Neural cell (in vitro differentiated cells): Measurements from ENCODE around the gene F12. TPM values are rescaled to one million over a fixed set of nuclear protein-coding genes. Genes with fewer than 3 reads are reported as not detected.
A peak's percentile ranks its signal among the peaks of the same experiment; 100 is the strongest.

ENCODE experiments used
- H2AFZ ChIP-seq: fragments of 200-600, 300-800 bp; sonication (generic), shearing (Covaris generic); 2 replicates; pipeline ENCODE4 v1.6.0; 2014; ENCODE audit warnings: low read depth, mild to moderate bottlenecking, antibody characterized with exemption, low read length, moderate library complexity
- H3F3A ChIP-seq: fragments of 200-600 bp; shearing (Covaris generic); 2 replicates; pipeline ENCODE4 v1.6.1; 2016; ENCODE audit warnings: mild to moderate bottlenecking, moderate library complexity, mixed read lengths, antibody characterized with exemption, low read length; ENCODE audit not compliant: insufficient read depth, poor library complexity, severe bottlenecking
- H3K27ac ChIP-seq: fragments of 200-600, 300-800 bp; sonication (generic), shearing (Covaris generic); 2 replicates; pipeline ENCODE4 v1.5.1; 2014; ENCODE audit warnings: mild to moderate bottlenecking, low read length, moderate library complexity
- H3K27me3 ChIP-seq: fragments of 300-800, 200-600 bp; sonication (generic), shearing (Covaris generic); 2 replicates; pipeline ENCODE4 v1.6.0; 2014; ENCODE audit warnings: mild to moderate bottlenecking, low read depth, low read length, moderate library complexity; ENCODE audit not compliant: insufficient read depth
- H3K36me3 ChIP-seq: fragments of 300-800, 200-600 bp; sonication (generic), shearing (Covaris generic); 2 replicates; pipeline ENCODE4 v1.5.1; 2014; ENCODE audit warnings: mild to moderate bottlenecking, antibody characterized with exemption, low read length, moderate library complexity; ENCODE audit not compliant: insufficient read depth
- H3K4me2 ChIP-seq: fragments of 300-800, 200-600 bp; sonication (generic), shearing (Covaris generic); 2 replicates; pipeline ENCODE4 v1.6.0; 2014; ENCODE audit warnings: mild to moderate bottlenecking, low read length
- H3K4me3 ChIP-seq: fragments of 300-800, 200-600 bp; sonication (generic), shearing (Covaris generic); 2 replicates; pipeline ENCODE4 v1.5.1; 2014; ENCODE audit warnings: mild to moderate bottlenecking, low read length, moderate library complexity
- H3K79me2 ChIP-seq: fragments of 200-600 bp; shearing (Covaris generic); replicated peaks from 2 replicates; pipeline ENCODE4 v1.6.0; 2014; ENCODE audit warnings: mild to moderate bottlenecking, low read length, moderate library complexity; ENCODE audit not compliant: insufficient read depth
- H3K9ac ChIP-seq: fragments of 300-800, 200-600 bp; sonication (generic), shearing (Covaris generic); 2 replicates; pipeline ENCODE4 v1.6.1; 2016; ENCODE audit warnings: mild to moderate bottlenecking, low read length, mixed read lengths
- H3K9me2 ChIP-seq: fragments of 200-600 bp; shearing (Covaris generic); 2 replicates; pipeline ENCODE4 v1.6.1; 2016; ENCODE audit warnings: mild to moderate bottlenecking, low read length, mixed read lengths; ENCODE audit not compliant: insufficient read depth
- H3K9me3 ChIP-seq: fragments of 200-600, 300-800 bp; sonication (generic), shearing (Covaris generic); 2 replicates; pipeline ENCODE4 v1.6.1; 2016; ENCODE audit warnings: mild to moderate bottlenecking, mixed run types, low read length, moderate library complexity, mixed read lengths
- H4K20me1 ChIP-seq: fragments of 200-600 bp; shearing (Covaris generic); 2 replicates; pipeline ENCODE4 v1.6.1; 2016; ENCODE audit warnings: mild to moderate bottlenecking, mixed run types; ENCODE audit not compliant: insufficient read depth
- CTCF ChIP-seq: fragments of 450-650 bp; IDR thresholded peaks from 2 replicates; pipeline ENCODE4 v1.5.1; 2014; ENCODE audit warnings: antibody characterized with exemption, mild to moderate bottlenecking, moderate library complexity; ENCODE audit not compliant: poor library complexity, severe bottlenecking
- EP300 ChIP-seq: fragments of 450-650 bp; conservative IDR thresholded peaks from 2 replicates; pipeline ENCODE4 v1.6.1; 2014; ENCODE audit warnings: antibody characterized with exemption, mild to moderate bottlenecking, moderate library complexity; ENCODE audit not compliant: poor library complexity, severe bottlenecking
- EZH2 ChIP-seq: fragments of 200-600, 300-800 bp; shearing (Covaris generic), sonication (generic); IDR thresholded peaks from 2 replicates; pipeline ENCODE4 v1.6.1; 2014; ENCODE audit warnings: antibody characterized with exemption, low read length, borderline replicate concordance, mild to moderate bottlenecking; ENCODE audit not compliant: insufficient read depth, poor library complexity, severe bottlenecking
- MXI1 ChIP-seq: fragments of 450-650 bp; conservative IDR thresholded peaks from 2 replicates; pipeline ENCODE4 v1.6.1; 2014; ENCODE audit warnings: antibody characterized with exemption, mild to moderate bottlenecking; ENCODE audit not compliant: poor library complexity, severe bottlenecking
- POLR2AphosphoS5 ChIP-seq: IDR thresholded peaks from 2 replicates; pipeline ENCODE4 v1.6.1; 2012
- RAD21 ChIP-seq: fragments of 450-650 bp; conservative IDR thresholded peaks from 2 replicates; pipeline ENCODE4 v1.6.1; 2014; ENCODE audit warnings: antibody characterized with exemption, mild to moderate bottlenecking, moderate library complexity
- REST ChIP-seq: IDR thresholded peaks from 2 replicates; pipeline ENCODE4 v1.6.1; 2012; ENCODE audit warnings: borderline replicate concordance
- SMC3 ChIP-seq: fragments of 450-650 bp; conservative IDR thresholded peaks from 2 replicates; pipeline ENCODE4 v1.6.1; 2014; ENCODE audit warnings: antibody characterized with exemption, mild to moderate bottlenecking, moderate library complexity; ENCODE audit not compliant: poor library complexity
- TAF1 ChIP-seq: IDR thresholded peaks from 2 replicates; pipeline ENCODE4 v1.6.1; 2012; ENCODE audit warnings: low read depth
- polyA plus RNA-seq: library from polyadenylated mRNA; depleted of rRNA; stranded (reverse); fragments of >200 nt; gene quantifications from 2 replicates; pipeline ENCODE4 v1.2.3, GENCODE V29; 2014

Gene F12
- polyA plus RNA-seq, 1 donor from 2014 or later, result 1.4 TPM

- Histone ChIP-seq H3K79me2 (peaks cover 36% of the 10 kb centered on the region), H3K27ac (peak overlapping the region; percentile 88), H3K4me2 (no peak overlapping the region), H3K4me3 (peak overlapping the region; percentile 97), H3K9me2 (no peaks in the 10 kb centered on the region), H3K27me3 (no peaks in the 10 kb centered on the region), H3K9ac (peak overlapping the region; percentile 91), H3K36me3 (no peaks in the 10 kb centered on the region), H3F3A (no peaks in the 10 kb centered on the region), H2AFZ (no peak overlapping the region), H3K9me3 (no peaks in the 10 kb centered on the region), H4K20me1 (no peaks in the 10 kb centered on the region)
- TF ChIP-seq TAF1 (no peak), POLR2AphosphoS5 (peak; percentile 6)
Observed at GRCh38 chr5:177447066-177447610, 37.8 kb upstream of the F12 start.

GRCh38 chr5:177446200-177447065 is 37.1 kb upstream of the F12 start, which contains the start of gene PRR7:
Gene PRR7 (plus strand): TSS chr5:177446814. CDS start chr5:177455068, 8,254 bp downstream.
- Histone ChIP-seq H4K20me1 (no peaks in the 10 kb centered on the region), H3F3A (no peaks in the 10 kb centered on the region), H3K79me2 (peaks cover 36% of the 10 kb centered on the region), H3K27ac (peak within 1 kb of the TSS; percentile 88), H3K9me3 (no peaks in the 10 kb centered on the region), H3K36me3 (no peaks in the 10 kb centered on the region), H3K27me3 (no peaks in the 10 kb centered on the region), H2AFZ (peak within 1 kb of the TSS; percentile 85), H3K4me3 (peak within 1 kb of the TSS; percentile 97), H3K9me2 (no peaks in the 10 kb centered on the region), H3K4me2 (peak within 1 kb of the TSS; percentile 92), H3K9ac (peak within 1 kb of the TSS; percentile 91)
- TF ChIP-seq CTCF, result peak; percentile 58
- TF ChIP-seq RAD21, result peak; percentile 60
- TF ChIP-seq MXI1, result peak; percentile 85
- TF ChIP-seq REST, result no peak
- TF ChIP-seq TAF1, result no peak
- TF ChIP-seq EP300, result peak; percentile 64
- no peak for TF ChIP-seq EZH2
- TF ChIP-seq POLR2AphosphoS5, result peak; percentile 61
- TF ChIP-seq SMC3, result peak; percentile 72
